K562 (cell line): ENCODE measurements around the gene ZNF552. TPM values are rescaled to one million over a fixed set of nuclear protein-coding genes. Genes with fewer than 3 reads are reported as not detected.

Source experiments
- L3MBTL2 ChIP-seq: fragments of 450-650 bp; IDR thresholded peaks from 2 replicates; pipeline ENCODE4 v1.6.1; 2016; ENCODE audit warnings: mild to moderate bottlenecking, moderate library complexity
- MTA2 ChIP-seq: fragments of 450-650 bp; IDR thresholded peaks from 2 replicates; pipeline ENCODE4 v1.6.1; 2016; ENCODE audit warnings: low read depth
- MYC ChIP-seq, 2 experiments: fragments of 250-450 bp in 1 of 2; sonication (Bioruptor Pico) in 1 of 2; IDR thresholded peaks; 2 replicates each; pipeline versions ENCODE4 v1.5.1 to v1.6.1; 2012 to 2021; ENCODE audit warnings: low read depth in 2 of 2, borderline replicate concordance in 1 of 2, improper control_type of control experiment in 1 of 2, low read length in 1 of 2, mild to moderate bottlenecking in 1 of 2, moderate library complexity in 1 of 2
- NR2C1 ChIP-seq, 2 experiments: fragments of 450-650 bp; IDR thresholded peaks; 2 replicates each; pipeline ENCODE4 v1.6.1; 2017; ENCODE audit warnings: mild to moderate bottlenecking in 2 of 2, antibody characterized with exemption in 1 of 2, inconsistent platforms in 1 of 2, missing compliant biosample characterization in 1 of 2, missing genetic modification characterization in 1 of 2
- POLR2A ChIP-seq: fragments of 450-650 bp; conservative IDR thresholded peaks from 2 replicates; pipeline ENCODE4 v1.6.1; 2016
- ZBTB40 ChIP-seq, 2 experiments: fragments of 450-650 bp in 1 of 2; sonication (generic) in 1 of 2; formaldehyde crosslinking in 1 of 2; IDR thresholded peaks; 2 replicates each; pipeline versions ENCODE4 v1.7.1 to v1.9.0; 2016 to 2022; ENCODE audit warnings: inconsistent platforms in 1 of 2, mild to moderate bottlenecking in 1 of 2, missing genetic modification reagents in 1 of 2
- ZNF232 ChIP-seq: sonication (generic); formaldehyde crosslinking; IDR thresholded peaks from 2 replicates; pipeline ENCODE4 v1.8.0; 2022; ENCODE audit warnings: mild to moderate bottlenecking, missing genetic modification reagents
- ZNF583 ChIP-seq: fragments of 250-450 bp; sonication (Bioruptor Pico); IDR thresholded peaks from 2 replicates; pipeline ENCODE4 v1.4.0; 2020
- polyA plus RNA-seq, 8 experiments: library from polyadenylated mRNA; depleted of rRNA in 4 of 8; stranded (reverse) in 5 of 8; unstranded in 3 of 8; fragments of >200 nt; fragmentation: Nextera tagmentation in 2 of 8; fragmentation: Illumina TruSeq in 1 of 8; extraction: Ambion mirVana in 2 of 8; extraction: Trizol in 1 of 8; gene quantifications; 2 replicates each; pipeline versions ENCODE4 v1.2.1 to v1.2.3, GENCODE V29; 2011 to 2014; ENCODE audit warnings: inconsistent platforms in 1 of 8, missing spikeins in 1 of 8
- total RNA-seq, 7 experiments: library from RNA; depleted of rRNA in 6 of 7; stranded (reverse); fragments of >200 nt in 6 of 7; fragmentation: Illumina TruSeq in 2 of 7; extraction: Trizol in 2 of 7; gene quantifications; 2 replicates each; pipeline versions ENCODE4 v1.2.1 to v1.2.3, GENCODE V29; 2011 to 2021; ENCODE audit warnings: low replicate concordance in 1 of 7
- TF ChIP-seq, protein P1 (sequence below): sonication (generic); formaldehyde crosslinking; IDR thresholded peaks from 2 replicates; pipeline ENCODE4 v1.8.0; 2022; ENCODE audit warnings: missing genetic modification reagents, mild to moderate bottlenecking, moderate library complexity, borderline replicate concordance

ZNF552 gene
- total and polyA plus RNA-seq, 9 of the 15 experiments (the other 6 are each of a cell fraction or from before 2014, with no cell fraction given): 4.4 to 12.4 (median 8.5) TPM

GRCh38 chr19:57769345-57770131, 45.2 kb downstream of the ZNF552 start, which contains the start of gene ZNF586 (continued):
- TF ChIP-seq ZBTB40 (IDR thresholded peaks at IDR 0.05) (peak; percentile 93), ZBTB40 (CRISPR knock-in tag; IDR thresholded peaks at IDR 0.05) (no peak), ZNF583 (CRISPR knock-in tag) (no peak), MYC (IDR thresholded peaks at IDR 0.05; ENCODE audit: low read depth, low read length) (peak; percentile 47), MYC (CRISPR knock-in tag; IDR thresholded peaks at IDR 0.05; ENCODE audit: borderline replicate concordance, low read depth) (no peak), ZNF232 (CRISPR knock-in tag) (0 out of 2 replicates have a peak, but pooled peaks have one; percentile 24), NR2C1 (IDR thresholded peaks at IDR 0.05) (peak; percentile 90), NR2C1 (tag; IDR thresholded peaks at IDR 0.05) (peak; percentile 96), L3MBTL2 (peak; percentile 85), POLR2A (peak; percentile 82), MTA2 (0 out of 2 replicates have a peak, but pooled peaks have one; percentile 15)
- TF ChIP-seq, protein P1, sequence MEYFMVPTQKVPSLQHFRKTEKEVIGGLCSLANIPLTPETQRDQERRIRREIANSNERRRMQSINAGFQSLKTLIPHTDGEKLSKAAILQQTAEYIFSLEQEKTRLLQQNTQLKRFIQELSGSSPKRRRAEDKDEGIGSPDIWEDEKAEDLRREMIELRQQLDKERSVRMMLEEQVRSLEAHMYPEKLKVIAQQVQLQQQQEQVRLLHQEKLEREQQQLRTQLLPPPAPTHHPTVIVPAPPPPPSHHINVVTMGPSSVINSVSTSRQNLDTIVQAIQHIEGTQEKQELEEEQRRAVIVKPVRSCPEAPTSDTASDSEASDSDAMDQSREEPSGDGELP: 0 out of 2 replicates have a peak, but pooled peaks have one; percentile 44
